ENCODE data around the gene EVA1A.

DNA sequence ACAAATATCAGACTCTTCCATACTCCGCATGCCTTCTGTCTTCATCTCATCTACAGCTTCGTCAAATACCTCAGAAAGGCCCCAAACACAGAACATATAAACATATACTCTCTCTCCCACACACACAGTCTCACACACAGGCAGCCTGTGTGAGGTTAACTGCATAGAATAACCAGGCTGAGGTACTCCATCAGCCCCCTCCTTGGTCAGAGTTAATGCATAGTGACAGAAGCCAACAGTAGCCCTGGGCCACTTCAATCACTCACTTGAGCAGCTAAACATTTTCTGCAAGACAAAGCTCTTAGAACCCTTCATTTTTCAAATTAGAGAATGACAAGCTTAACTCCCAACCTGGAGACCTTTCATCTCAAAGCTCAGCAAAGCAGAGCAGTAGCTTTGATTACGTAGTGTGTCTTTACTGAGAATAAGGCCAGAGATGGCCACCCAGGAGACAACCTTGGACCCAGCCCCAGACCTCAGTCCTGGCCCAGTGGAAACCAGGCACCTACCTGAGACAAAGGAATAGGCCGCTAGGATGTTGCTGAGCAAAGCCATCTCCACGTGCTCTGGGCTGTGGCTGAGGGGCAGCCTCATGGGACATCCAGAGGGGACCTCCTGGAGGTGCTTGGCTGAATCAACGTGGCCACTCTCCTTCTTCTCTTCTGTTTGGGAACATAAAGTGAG is 43.0 kb downstream of the EVA1A start:
- TF ChIP-seq, protein P1, sequence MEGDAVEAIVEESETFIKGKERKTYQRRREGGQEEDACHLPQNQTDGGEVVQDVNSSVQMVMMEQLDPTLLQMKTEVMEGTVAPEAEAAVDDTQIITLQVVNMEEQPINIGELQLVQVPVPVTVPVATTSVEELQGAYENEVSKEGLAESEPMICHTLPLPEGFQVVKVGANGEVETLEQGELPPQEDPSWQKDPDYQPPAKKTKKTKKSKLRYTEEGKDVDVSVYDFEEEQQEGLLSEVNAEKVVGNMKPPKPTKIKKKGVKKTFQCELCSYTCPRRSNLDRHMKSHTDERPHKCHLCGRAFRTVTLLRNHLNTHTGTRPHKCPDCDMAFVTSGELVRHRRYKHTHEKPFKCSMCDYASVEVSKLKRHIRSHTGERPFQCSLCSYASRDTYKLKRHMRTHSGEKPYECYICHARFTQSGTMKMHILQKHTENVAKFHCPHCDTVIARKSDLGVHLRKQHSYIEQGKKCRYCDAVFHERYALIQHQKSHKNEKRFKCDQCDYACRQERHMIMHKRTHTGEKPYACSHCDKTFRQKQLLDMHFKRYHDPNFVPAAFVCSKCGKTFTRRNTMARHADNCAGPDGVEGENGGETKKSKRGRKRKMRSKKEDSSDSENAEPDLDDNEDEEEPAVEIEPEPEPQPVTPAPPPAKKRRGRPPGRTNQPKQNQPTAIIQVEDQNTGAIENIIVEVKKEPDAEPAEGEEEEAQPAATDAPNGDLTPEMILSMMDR (IDR thresholded peaks at IDR 0.05): no peak
- TF ChIP-seq POLR2A (IDR thresholded peaks at IDR 0.05) (no peak), EP300 (IDR thresholded peaks at IDR 0.05) (no peak)

All from tibial nerve (tissue), 4 donors.